Esophagus squamous epithelium (tissue), 4 donors: Measurements from ENCODE around the gene GRIK4.

ENCODE experiments used
- CTCF ChIP-seq, 6 experiments: fragments of 450-650 bp in 4 of 6; fragments of 200-600 bp in 2 of 6; sonication (generic) in 2 of 6; IDR thresholded peaks; one replicate each; pipeline ENCODE4 v1.5.1; 2016 to 2019; ENCODE audit warnings: antibody characterized with exemption in 6 of 6, mild to moderate bottlenecking in 4 of 6, moderate library complexity in 4 of 6
- POLR2A ChIP-seq, 4 donors: fragments of 450-650 bp; IDR thresholded peaks; one replicate each; pipeline ENCODE4 v1.6.1; 2017; ENCODE audit warnings: antibody characterized with exemption in 4 of 4, mild to moderate bottlenecking in 4 of 4, moderate library complexity in 3 of 4

- no peak for TF ChIP-seq POLR2A (IDR thresholded peaks at IDR 0.05)
- TF ChIP-seq CTCF (IDR thresholded peaks at IDR 0.05): no peak
Measured at GRCh38 chr11:120586072-120586471, 74.5 kb downstream of the GRIK4 start.
